ENCODE data around the gene KCNG3.

The KCNG3 gene

GRCh38 chr2:42504364-42505230 is 10.8 kb upstream of the KCNG3 start:
- Histone ChIP-seq H3K27me3 (ENCODE audit: control insufficient read depth, insufficient read depth, low read length) (no peaks in the 10 kb centered on the region), H3K36me3 (ENCODE audit: control insufficient read depth, insufficient read depth, low read length) (no peaks in the 10 kb centered on the region), H3K9me3 (ENCODE audit: control insufficient read depth, low read length) (no peaks in the 10 kb centered on the region), H3K9ac (ENCODE audit: low read length) (no peak overlapping the region), H3K4me3 (ENCODE audit: low read length) (no peak overlapping the region), H3K4me1 (ENCODE audit: control insufficient read depth, insufficient read depth, low read length) (no peaks in the 10 kb centered on the region)

DNA sequence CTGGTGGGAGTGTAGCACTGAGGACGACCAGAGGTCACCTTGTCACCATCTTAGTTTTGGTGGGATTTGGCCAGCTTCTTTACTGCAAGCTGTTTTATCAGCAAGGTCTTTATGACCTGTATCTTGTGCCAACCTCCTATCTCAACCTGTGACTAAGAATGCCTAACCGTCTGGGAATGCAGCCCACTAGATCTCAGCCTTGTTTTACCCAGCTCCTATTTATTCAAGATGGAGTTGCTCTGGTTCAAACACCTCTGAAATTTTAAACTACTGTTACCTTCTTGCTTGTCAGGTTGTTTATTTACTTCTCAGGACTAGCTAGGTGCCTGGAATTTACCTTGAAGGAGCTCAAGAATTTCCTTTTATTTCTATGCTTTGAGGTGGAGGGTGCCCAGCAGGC is 9.5 kb upstream of the KCNG3 start:
- H3K9me3 ChIP-seq (ENCODE audit: control insufficient read depth, low read length): no peaks in the 10 kb centered on the region
- H3K4me3 ChIP-seq (ENCODE audit: low read length): no peak overlapping the region
- no peaks in the 10 kb centered on the region for H3K36me3 ChIP-seq (ENCODE audit: control insufficient read depth, insufficient read depth, low read length)
- H3K4me1 ChIP-seq (ENCODE audit: control insufficient read depth, insufficient read depth, low read length): no peaks in the 10 kb centered on the region
- no peak overlapping the region for H3K9ac ChIP-seq (ENCODE audit: low read length)
- H3K27me3 ChIP-seq (ENCODE audit: control insufficient read depth, insufficient read depth, low read length): no peaks in the 10 kb centered on the region

- Histone ChIP-seq H3K27me3 (ENCODE audit: control insufficient read depth, insufficient read depth, low read length) (peaks cover 7% of the 10 kb centered on the region), H3K9ac (ENCODE audit: low read length) (no peak overlapping the region), H3K36me3 (ENCODE audit: control insufficient read depth, insufficient read depth, low read length) (no peaks in the 10 kb centered on the region), H3K9me3 (ENCODE audit: control insufficient read depth, low read length) (no peaks in the 10 kb centered on the region), H3K4me1 (ENCODE audit: control insufficient read depth, insufficient read depth, low read length) (no peaks in the 10 kb centered on the region), H3K4me3 (ENCODE audit: low read length) (no peak overlapping the region)
Observed at GRCh38 chr2:42498497-42498896, 4.7 kb upstream of the KCNG3 start.

DNA sequence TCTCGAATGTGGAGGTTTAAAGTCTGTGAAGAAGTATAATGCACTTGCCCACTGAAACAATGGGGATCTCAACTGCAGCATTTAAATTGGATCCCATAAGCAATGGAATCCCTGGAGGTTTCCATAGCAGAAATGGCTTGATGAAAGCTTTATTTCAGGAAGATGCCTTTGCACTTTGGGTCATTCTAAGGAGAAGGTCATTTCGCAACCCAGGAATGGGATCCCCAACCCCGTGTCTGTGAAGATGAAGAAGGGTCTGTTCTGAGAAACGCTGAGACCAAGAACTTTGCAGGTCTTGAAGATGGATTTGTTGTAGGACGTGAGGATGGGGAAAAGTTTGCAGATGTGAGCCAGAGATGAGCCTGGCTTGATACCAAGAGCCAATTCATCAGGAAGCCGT is 1.8 kb upstream of the KCNG3 start:
- Histone ChIP-seq H3K4me1 (ENCODE audit: control insufficient read depth, insufficient read depth, low read length) (no peaks in the 10 kb centered on the region), H3K9ac (ENCODE audit: low read length) (no peak overlapping the region), H3K9me3 (ENCODE audit: control insufficient read depth, low read length) (no peaks in the 10 kb centered on the region), H3K4me3 (ENCODE audit: low read length) (no peak overlapping the region), H3K27me3 (ENCODE audit: control insufficient read depth, insufficient read depth, low read length) (peaks cover 26% of the 10 kb centered on the region), H3K36me3 (ENCODE audit: control insufficient read depth, insufficient read depth, low read length) (no peaks in the 10 kb centered on the region)

- Histone ChIP-seq H3K27me3 (ENCODE audit: control insufficient read depth, insufficient read depth, low read length) (peaks cover 26% of the 10 kb centered on the region), H3K36me3 (ENCODE audit: control insufficient read depth, insufficient read depth, low read length) (no peaks in the 10 kb centered on the region), H3K4me1 (ENCODE audit: control insufficient read depth, insufficient read depth, low read length) (no peaks in the 10 kb centered on the region), H3K4me3 (ENCODE audit: low read length) (no peak overlapping the region), H3K9ac (ENCODE audit: low read length) (no peak overlapping the region), H3K9me3 (ENCODE audit: control insufficient read depth, low read length) (no peaks in the 10 kb centered on the region)
Observed at GRCh38 chr2:42495234-42495581, 1.4 kb upstream of the KCNG3 start.

- peaks cover 26% of the 10 kb centered on the region for H3K27me3 ChIP-seq (ENCODE audit: control insufficient read depth, insufficient read depth, low read length)
- H3K9me3 ChIP-seq (ENCODE audit: control insufficient read depth, low read length): no peaks in the 10 kb centered on the region
- no peak overlapping the region for H3K9ac ChIP-seq (ENCODE audit: low read length)
- no peaks in the 10 kb centered on the region for H3K36me3 ChIP-seq (ENCODE audit: control insufficient read depth, insufficient read depth, low read length)
- no peaks in the 10 kb centered on the region for H3K4me1 ChIP-seq (ENCODE audit: control insufficient read depth, insufficient read depth, low read length)
- no peak overlapping the region for H3K4me3 ChIP-seq (ENCODE audit: low read length)
Observed at GRCh38 chr2:42494355-42495233, 812 bp upstream of the KCNG3 start.

- Histone ChIP-seq H3K36me3 (ENCODE audit: control insufficient read depth, insufficient read depth, low read length) (no peaks in the 10 kb centered on the region), H3K4me3 (ENCODE audit: low read length) (no peak overlapping the region), H3K9ac (ENCODE audit: low read length) (no peak overlapping the region), H3K9me3 (ENCODE audit: control insufficient read depth, low read length) (no peaks in the 10 kb centered on the region), H3K4me1 (ENCODE audit: control insufficient read depth, insufficient read depth, low read length) (no peaks in the 10 kb centered on the region), H3K27me3 (ENCODE audit: control insufficient read depth, insufficient read depth, low read length) (peaks cover 26% of the 10 kb centered on the region)
Observed at GRCh38 chr2:42492691-42493467, 903 bp downstream of the KCNG3 start.

GRCh38 chr2:42488297-42488696 is 5.5 kb downstream of the KCNG3 start:
- Histone ChIP-seq H3K4me3 (ENCODE audit: low read length) (no peak overlapping the region), H3K36me3 (ENCODE audit: control insufficient read depth, insufficient read depth, low read length) (no peaks in the 10 kb centered on the region), H3K4me1 (ENCODE audit: control insufficient read depth, insufficient read depth, low read length) (no peaks in the 10 kb centered on the region), H3K9me3 (ENCODE audit: control insufficient read depth, low read length) (no peaks in the 10 kb centered on the region), H3K9ac (ENCODE audit: low read length) (no peak overlapping the region), H3K27me3 (ENCODE audit: control insufficient read depth, insufficient read depth, low read length) (peaks cover 17% of the 10 kb centered on the region)

DNA sequence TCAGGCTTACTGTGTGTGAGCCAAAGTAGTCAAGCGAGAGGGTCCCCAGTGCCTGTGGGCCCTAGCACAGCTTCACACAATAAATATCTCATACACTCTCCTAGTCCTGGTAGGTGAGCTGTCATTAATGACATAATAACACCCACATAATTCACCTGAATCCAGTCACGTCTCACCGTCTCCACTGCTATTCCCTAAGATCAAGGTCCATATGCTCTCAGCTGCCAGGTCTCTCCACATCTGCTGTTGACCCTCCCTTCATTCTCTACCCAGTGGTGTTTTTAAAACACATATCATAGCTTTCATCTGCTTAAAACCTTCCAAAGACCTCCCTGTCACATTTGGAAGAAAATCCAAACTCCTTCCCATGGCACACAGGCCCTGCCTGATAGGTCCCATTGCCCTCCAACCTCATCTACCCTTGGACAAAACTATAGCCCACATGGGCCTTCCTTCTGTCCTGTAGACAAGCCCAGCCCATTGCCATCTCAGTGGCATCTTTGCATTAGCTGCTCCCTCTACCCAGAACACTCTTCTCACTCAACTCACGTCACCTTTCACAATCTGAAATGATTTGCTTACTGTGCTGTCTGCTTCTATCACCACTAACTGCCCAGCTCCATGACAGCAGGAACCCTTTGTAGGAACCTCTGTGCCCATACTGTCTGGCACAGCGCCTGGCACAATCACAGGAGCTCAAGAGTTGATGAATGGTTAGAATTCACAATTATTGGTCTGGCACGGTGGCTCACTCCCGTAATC is 7.5 kb downstream of the KCNG3 start:
- Histone ChIP-seq H3K4me3 (ENCODE audit: low read length) (no peak overlapping the region), H3K9ac (ENCODE audit: low read length) (no peak overlapping the region), H3K9me3 (ENCODE audit: control insufficient read depth, low read length) (no peaks in the 10 kb centered on the region), H3K4me1 (ENCODE audit: control insufficient read depth, insufficient read depth, low read length) (no peaks in the 10 kb centered on the region), H3K27me3 (ENCODE audit: control insufficient read depth, insufficient read depth, low read length) (no peaks in the 10 kb centered on the region), H3K36me3 (ENCODE audit: control insufficient read depth, insufficient read depth, low read length) (no peaks in the 10 kb centered on the region)

DNA sequence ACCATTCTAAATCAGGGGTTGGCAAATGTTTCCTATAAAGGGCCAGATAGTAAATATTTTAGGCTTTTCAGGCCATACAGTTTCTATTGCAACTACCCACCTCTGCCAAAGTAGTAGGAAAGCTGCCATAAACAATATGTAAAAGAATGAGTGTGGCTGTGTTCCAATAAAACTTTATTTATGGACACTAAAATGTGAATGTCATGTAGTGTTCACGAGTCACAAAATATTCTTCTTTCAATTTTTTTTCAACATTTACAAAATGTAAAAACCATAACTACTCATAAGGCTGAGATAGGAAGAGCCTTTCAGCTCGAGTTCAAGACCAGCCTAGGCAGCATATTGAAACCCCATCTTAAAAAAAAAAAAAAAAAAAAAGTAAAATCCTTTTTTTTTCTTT is 13.4 kb downstream of the KCNG3 start:
- Histone ChIP-seq H3K9ac (ENCODE audit: low read length) (no peak overlapping the region), H3K4me3 (ENCODE audit: low read length) (no peak overlapping the region), H3K9me3 (ENCODE audit: control insufficient read depth, low read length) (no peaks in the 10 kb centered on the region), H3K36me3 (ENCODE audit: control insufficient read depth, insufficient read depth, low read length) (no peaks in the 10 kb centered on the region), H3K4me1 (ENCODE audit: control insufficient read depth, insufficient read depth, low read length) (no peaks in the 10 kb centered on the region), H3K27me3 (ENCODE audit: control insufficient read depth, insufficient read depth, low read length) (no peaks in the 10 kb centered on the region)

DNA sequence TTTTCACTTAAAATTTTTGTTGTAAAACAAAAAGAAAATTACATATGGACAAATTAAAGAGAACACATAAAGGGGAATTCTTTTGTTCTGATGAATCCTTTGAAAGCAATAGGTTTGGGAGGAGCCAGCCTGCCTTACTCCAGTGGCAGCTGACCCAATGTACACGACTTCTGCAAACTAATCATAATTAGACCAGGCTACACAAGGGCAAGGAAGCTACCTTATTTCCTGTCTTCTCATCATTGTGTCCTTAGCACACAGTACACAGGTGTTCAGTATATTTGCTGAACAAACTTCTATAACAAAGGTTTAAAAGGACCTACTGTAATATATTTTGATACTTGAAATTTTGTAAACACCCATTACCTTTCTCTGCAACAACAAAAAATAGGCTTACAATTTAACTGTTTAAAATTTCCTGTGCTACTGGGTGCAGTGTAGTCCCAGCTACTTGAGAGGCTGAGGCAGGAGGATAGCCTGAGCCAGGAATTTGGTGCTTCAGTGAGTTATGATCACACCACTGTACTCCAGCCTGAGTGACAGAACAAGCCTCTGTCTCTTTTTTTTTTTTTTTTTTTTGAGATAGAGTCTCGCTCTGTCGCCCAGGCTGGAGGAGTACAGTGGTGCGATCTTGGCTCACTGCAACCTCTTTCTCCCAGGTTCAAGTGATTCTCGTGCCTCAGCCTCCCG is 18.9 kb downstream of the KCNG3 start:
- Histone ChIP-seq H3K4me1 (ENCODE audit: control insufficient read depth, insufficient read depth, low read length) (no peaks in the 10 kb centered on the region), H3K9me3 (ENCODE audit: control insufficient read depth, low read length) (no peaks in the 10 kb centered on the region), H3K9ac (ENCODE audit: low read length) (no peak overlapping the region), H3K27me3 (ENCODE audit: control insufficient read depth, insufficient read depth, low read length) (no peaks in the 10 kb centered on the region), H3K36me3 (ENCODE audit: control insufficient read depth, insufficient read depth, low read length) (no peaks in the 10 kb centered on the region), H3K4me3 (ENCODE audit: low read length) (no peak overlapping the region)
